Tibial nerve (tissue), 4 donors: Measurements from ENCODE around the gene SLC30A2. TPM values are rescaled to one million over a fixed set of nuclear protein-coding genes. Genes with fewer than 3 reads are reported as not detected.

Experiments
- DNase-seq, 2 donors: peaks; one replicate each; pipeline ENCODE4 v3.0.0-alpha.2; 2019; ENCODE audit warnings: low spot score in 2 of 2
- H3K27ac ChIP-seq, 4 donors: fragments of 200-600 bp; sonication (generic) in 3 of 4; one replicate each; pipeline ENCODE4 v1.5.1; 2017 to 2019; ENCODE audit warnings: mild to moderate bottlenecking in 1 of 4
- H3K27me3 ChIP-seq, 2 donors: fragments of 200-600 bp; sonication (generic) in 1 of 2; one replicate each; pipeline versions ENCODE4 v1.5.1 to v1.6.0; 2017 to 2019
- H3K36me3 ChIP-seq, 3 donors: fragments of 200-600 bp; sonication (generic); one replicate each; pipeline ENCODE4 v1.5.1; 2018 to 2019
- H3K4me1 ChIP-seq, 4 donors: fragments of 200-600 bp; sonication (generic) in 3 of 4; one replicate each; pipeline ENCODE4 v1.5.1; 2017 to 2019
- H3K4me3 ChIP-seq, 4 donors: fragments of 200-600 bp; sonication (generic) in 3 of 4; one replicate each; pipeline ENCODE4 v1.5.1; 2017 to 2019; ENCODE audit warnings: mild to moderate bottlenecking in 1 of 4, moderate library complexity in 1 of 4
- H3K9me3 ChIP-seq, 4 donors: fragments of 200-600 bp; sonication (generic) in 3 of 4; one replicate each; pipeline ENCODE4 v1.5.1; 2017 to 2019
- EP300 ChIP-seq, 2 donors: sonication (generic); formaldehyde crosslinking; IDR thresholded peaks; one replicate each; pipeline ENCODE4 v1.6.1; 2017; ENCODE audit warnings: antibody characterized with exemption in 2 of 2, mild to moderate bottlenecking in 1 of 2
- POLR2A ChIP-seq, 2 donors: fragments of 450-650 bp; IDR thresholded peaks; one replicate each; pipeline ENCODE4 v1.6.1; 2017; ENCODE audit warnings: antibody characterized with exemption in 2 of 2, mild to moderate bottlenecking in 2 of 2, moderate library complexity in 2 of 2
- WGBS, 2 donors: methylation state at CpG; one replicate each; pipeline ENCODE4 v1.1.5; 2018; 5-methylcytosine and 5-hydroxymethylcytosine counted together
- total RNA-seq, 4 donors: library from RNA; depleted of rRNA; stranded (reverse); fragments of >200 nt; gene quantifications; one replicate each; pipeline ENCODE4 v1.1.0, GENCODE V29; 2016
- TF ChIP-seq, protein P1 (sequence below), 5 experiments: fragments of 200-600 bp in 3 of 5; fragments of 450-650 bp in 2 of 5; sonication (generic) in 3 of 5; IDR thresholded peaks; one replicate each; pipeline ENCODE4 v1.5.1; 2016 to 2019; ENCODE audit warnings: antibody characterized with exemption in 5 of 5, mild to moderate bottlenecking in 3 of 5, moderate library complexity in 2 of 5

SLC30A2 gene
- total RNA-seq, 4 donors from 2014 or later: not detected

DNA sequence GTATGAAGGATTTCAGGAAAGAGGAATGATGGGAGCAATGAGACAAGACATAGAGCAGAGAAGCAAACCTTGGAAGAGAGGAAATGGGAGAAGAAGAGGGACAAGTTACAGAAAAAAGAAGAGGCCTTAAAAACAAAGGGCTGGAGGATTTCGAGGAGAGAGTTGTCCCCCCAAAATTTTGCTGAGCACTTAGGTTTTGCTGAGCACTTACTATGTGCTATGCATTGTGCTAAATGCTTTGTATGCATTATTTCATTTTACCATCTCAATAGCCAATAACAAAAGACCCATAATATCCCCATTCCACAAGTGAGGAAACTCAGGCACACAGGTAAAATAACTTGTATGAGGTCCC, 24.0 kb upstream of the SLC30A2 start:
- no peaks in the 10 kb centered on the region for H3K36me3 ChIP-seq
- no peaks in the 10 kb centered on the region for H3K9me3 ChIP-seq
- no peaks in the 10 kb centered on the region for H3K4me1 ChIP-seq
- TF ChIP-seq EP300 (IDR thresholded peaks at IDR 0.05) (no peak), POLR2A (IDR thresholded peaks at IDR 0.05) (no peak)
- TF ChIP-seq, protein P1, sequence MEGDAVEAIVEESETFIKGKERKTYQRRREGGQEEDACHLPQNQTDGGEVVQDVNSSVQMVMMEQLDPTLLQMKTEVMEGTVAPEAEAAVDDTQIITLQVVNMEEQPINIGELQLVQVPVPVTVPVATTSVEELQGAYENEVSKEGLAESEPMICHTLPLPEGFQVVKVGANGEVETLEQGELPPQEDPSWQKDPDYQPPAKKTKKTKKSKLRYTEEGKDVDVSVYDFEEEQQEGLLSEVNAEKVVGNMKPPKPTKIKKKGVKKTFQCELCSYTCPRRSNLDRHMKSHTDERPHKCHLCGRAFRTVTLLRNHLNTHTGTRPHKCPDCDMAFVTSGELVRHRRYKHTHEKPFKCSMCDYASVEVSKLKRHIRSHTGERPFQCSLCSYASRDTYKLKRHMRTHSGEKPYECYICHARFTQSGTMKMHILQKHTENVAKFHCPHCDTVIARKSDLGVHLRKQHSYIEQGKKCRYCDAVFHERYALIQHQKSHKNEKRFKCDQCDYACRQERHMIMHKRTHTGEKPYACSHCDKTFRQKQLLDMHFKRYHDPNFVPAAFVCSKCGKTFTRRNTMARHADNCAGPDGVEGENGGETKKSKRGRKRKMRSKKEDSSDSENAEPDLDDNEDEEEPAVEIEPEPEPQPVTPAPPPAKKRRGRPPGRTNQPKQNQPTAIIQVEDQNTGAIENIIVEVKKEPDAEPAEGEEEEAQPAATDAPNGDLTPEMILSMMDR (IDR thresholded peaks at IDR 0.05): no peak
- H3K27ac ChIP-seq: no peak overlapping the region
- peaks cover 0 to 66% of the 10 kb centered on the region in 2 donors for H3K27me3 ChIP-seq
- DNase-seq: no peak
- 86% methylated on average over 1 of the region's 1 CpG for WGBS, 2 donors
- no peak overlapping the region for H3K4me3 ChIP-seq

DNA sequence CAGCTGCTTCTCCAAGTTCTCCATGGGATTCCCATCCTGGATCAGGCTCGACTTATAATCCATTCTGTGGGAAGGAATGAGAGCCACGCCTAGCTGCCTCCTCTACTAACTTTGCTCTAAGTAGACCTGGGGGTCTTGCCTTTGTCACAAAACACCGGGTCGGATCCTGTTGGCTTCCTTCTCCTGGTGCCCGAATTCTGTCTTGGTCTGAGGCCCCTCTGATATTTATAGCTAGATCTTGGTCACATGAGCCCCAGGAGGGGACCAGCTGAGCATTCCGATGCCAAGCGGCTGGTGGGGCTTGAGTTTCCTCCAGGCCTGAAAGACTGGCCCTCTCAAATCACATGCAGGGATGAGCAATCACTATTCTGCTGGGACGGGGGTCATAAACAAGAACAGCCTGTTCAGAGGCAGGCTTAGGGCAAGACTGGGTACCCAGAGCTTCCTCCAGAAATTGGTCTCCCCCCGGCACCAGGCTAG, 21.6 kb upstream of the SLC30A2 start, which contains the start of gene TRIM63:
Gene TRIM63 (minus strand): TSS at position 199 of the 480 bp plus-strand sequence. CDS start 136 bp downstream, at position 63.
- TF ChIP-seq POLR2A (IDR thresholded peaks at IDR 0.05) (no peak), EP300 (IDR thresholded peaks at IDR 0.05) (no peak)
- TF ChIP-seq, protein P1 (IDR thresholded peaks at IDR 0.05): no peak
- no peak for DNase-seq
- Histone ChIP-seq H3K4me1 (no peaks in the 10 kb centered on the region), H3K27me3 (peaks cover 0 to 45% of the 10 kb centered on the region in 2 donors), H3K4me3 (no peak within 1 kb of the TSS), H3K9me3 (no peaks in the 10 kb centered on the region), H3K36me3 (no peaks in the 10 kb centered on the region), H3K27ac (no peak within 1 kb of the TSS)
- 53 to 56% methylated on average over 9 of the region's 9 CpGs for whole genome bisulfite sequencing, 2 donors

DNA sequence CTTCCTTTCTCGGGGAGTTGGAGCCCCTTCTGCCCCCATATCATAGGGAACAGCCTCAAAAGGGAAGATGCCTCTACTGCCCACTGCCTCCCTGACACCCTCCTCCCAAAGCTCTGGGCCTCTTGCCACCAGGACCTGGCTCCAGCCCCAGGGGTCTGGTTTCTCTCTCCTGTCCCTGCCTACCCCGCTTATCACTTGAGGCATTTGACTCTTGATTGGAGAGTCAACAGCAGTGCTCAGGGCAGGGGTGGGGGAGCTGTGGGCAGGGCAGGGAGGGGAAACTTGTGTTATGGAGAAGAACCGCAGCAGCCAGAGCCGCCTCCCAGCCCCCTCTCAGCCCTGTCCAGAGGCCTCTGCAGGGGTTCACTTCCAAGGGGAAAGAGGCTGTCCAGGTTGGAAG, 20.9 kb upstream of the SLC30A2 start:
- H3K36me3 ChIP-seq: no peaks in the 10 kb centered on the region
- H3K27ac ChIP-seq: no peak overlapping the region
- H3K4me3 ChIP-seq: no peak overlapping the region
- TF ChIP-seq EP300 (IDR thresholded peaks at IDR 0.05): no peak
- TF ChIP-seq, protein P1 (IDR thresholded peaks at IDR 0.05): no peak
- TF ChIP-seq POLR2A (IDR thresholded peaks at IDR 0.05): no peak
- 67 to 72% methylated on average over 4 of the region's 4 CpGs for WGBS, 2 donors
- H3K27me3 ChIP-seq: peaks cover 0 to 41% of the 10 kb centered on the region in 2 donors
- no peaks in the 10 kb centered on the region for H3K4me1 ChIP-seq
- DNase-seq: no peak
- no peaks in the 10 kb centered on the region for H3K9me3 ChIP-seq

DNA sequence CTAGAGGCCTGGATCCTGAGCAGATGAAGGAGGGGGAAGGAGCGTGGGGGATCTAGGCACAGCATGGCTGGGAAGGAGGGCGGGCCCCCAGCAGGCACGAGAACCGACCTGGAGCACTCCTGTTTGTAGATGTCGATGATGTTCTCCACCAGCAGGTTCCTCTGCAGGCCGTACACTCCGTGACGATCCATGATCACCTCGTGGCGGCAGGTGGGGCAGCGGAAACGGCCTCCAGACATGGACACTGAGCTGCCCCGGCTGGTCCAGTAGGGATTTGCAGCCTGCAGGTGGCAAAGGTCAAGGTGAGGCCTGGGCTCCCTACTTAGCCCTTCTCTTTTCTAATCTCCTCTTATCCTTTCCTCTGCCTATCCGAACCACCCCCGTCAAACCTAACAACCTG, 20.2 kb upstream of the SLC30A2 start:
- Histone ChIP-seq H3K36me3 (no peaks in the 10 kb centered on the region), H3K27ac (no peak overlapping the region), H3K4me1 (no peaks in the 10 kb centered on the region), H3K4me3 (no peak overlapping the region), H3K9me3 (no peaks in the 10 kb centered on the region), H3K27me3 (peaks cover 0 to 34% of the 10 kb centered on the region in 2 donors)
- WGBS, 2 donors: 87 to 90% methylated on average over 14 to 15 of the region's 15 CpGs
- no peak for DNase-seq
- TF ChIP-seq, protein P1 (IDR thresholded peaks at IDR 0.05): no peak
- TF ChIP-seq EP300 (IDR thresholded peaks at IDR 0.05) (no peak), POLR2A (IDR thresholded peaks at IDR 0.05) (no peak)

DNA sequence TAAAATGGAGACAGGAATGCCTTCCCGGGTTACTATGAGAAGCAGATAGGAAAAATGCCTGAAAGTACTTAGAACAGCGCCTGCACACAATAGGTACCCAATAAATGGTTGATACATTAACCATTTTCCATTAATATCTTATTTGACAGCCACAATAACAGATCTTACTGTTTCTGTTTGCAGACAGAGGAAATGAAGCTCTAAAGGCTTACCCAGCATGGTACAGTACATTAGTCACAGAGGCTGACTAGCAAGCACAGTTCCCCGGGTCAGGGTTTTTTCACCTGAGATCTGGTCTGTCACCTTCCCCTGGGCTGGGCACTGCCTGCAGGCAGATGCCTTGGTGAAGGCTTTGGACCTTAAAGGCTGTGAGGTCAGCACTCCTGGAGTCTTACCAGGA, 18.6 kb upstream of the SLC30A2 start:
- no peak for DNase-seq
- Histone ChIP-seq H3K27ac (no peak overlapping the region), H3K27me3 (peaks cover 0 to 26% of the 10 kb centered on the region in 2 donors), H3K9me3 (no peaks in the 10 kb centered on the region), H3K4me1 (no peaks in the 10 kb centered on the region), H3K36me3 (no peaks in the 10 kb centered on the region), H3K4me3 (no peak overlapping the region)
- 84 to 88% methylated on average over 3 of the region's 3 CpGs for WGBS, 2 donors
- TF ChIP-seq EP300 (IDR thresholded peaks at IDR 0.05): no peak
- TF ChIP-seq POLR2A (IDR thresholded peaks at IDR 0.05): no peak
